ENCODE measurements around the gene ERC2.
"Not testable (repeated sequence)": the region's sequence is repeated elsewhere in the genome, so short reads cannot be mapped to it uniquely, and the experiment has no call there.

Gene ERC2

GRCh38 chr3:56468184-56469106, at the start of gene ERC2:
Gene ERC2 (minus strand): TSS chr3:56468467.
- DNase-seq (ENCODE audit: low read depth in 2 of 3, low spot score in 2 of 3): peak in 1 of 3 experiments; percentile 4

GRCh38 chr3:56502738-56503137, 34.5 kb upstream of the ERC2 start:
- no peak for DNase-seq (ENCODE audit: low read depth in 2 of 3, low spot score in 2 of 3)

GRCh38 chr3:56496376-56496775, 28.1 kb upstream of the ERC2 start:
- not testable (repeated sequence) for DNase-seq (ENCODE audit: low read depth in 2 of 3, low spot score in 2 of 3)

- DNase-seq (ENCODE audit: low read depth in 2 of 3, low spot score in 2 of 3): peak; percentile 5 to 38 (median 10)
Observed at GRCh38 chr3:56494679-56495322, 26.5 kb upstream of the ERC2 start.

- no peak for DNase-seq (ENCODE audit: low read depth in 2 of 3, low spot score in 2 of 3)
Observed at GRCh38 chr3:56491566-56491965, 23.3 kb upstream of the ERC2 start.

GRCh38 chr3:56488812-56489600, 20.7 kb upstream of the ERC2 start:
- DNase-seq (ENCODE audit: low read depth in 2 of 3, low spot score in 2 of 3): no peak

GRCh38 chr3:56484525-56485032, 16.3 kb upstream of the ERC2 start:
- no peak for DNase-seq (ENCODE audit: low read depth in 2 of 3, low spot score in 2 of 3)

GRCh38 chr3:56484122-56484521, 15.9 kb upstream of the ERC2 start:
- DNase-seq (ENCODE audit: low read depth in 2 of 3, low spot score in 2 of 3): no peak

GRCh38 chr3:56477646-56478045, 9.4 kb upstream of the ERC2 start:
- DNase-seq (ENCODE audit: low read depth in 2 of 3, low spot score in 2 of 3): no peak

GRCh38 chr3:56476771-56477170, 8.5 kb upstream of the ERC2 start:
- no peak for DNase-seq (ENCODE audit: low read depth in 2 of 3, low spot score in 2 of 3)

- no peak for DNase-seq (ENCODE audit: low read depth in 2 of 3, low spot score in 2 of 3)
Observed at GRCh38 chr3:56471771-56472170, 3.5 kb upstream of the ERC2 start.

GRCh38 chr3:56469141-56469540, 874 bp upstream of the ERC2 start:
- no peak for DNase-seq (ENCODE audit: low read depth in 2 of 3, low spot score in 2 of 3)

GRCh38 chr3:56467801-56468183, 475 bp downstream of the ERC2 start:
- DNase-seq (ENCODE audit: low read depth in 2 of 3, low spot score in 2 of 3): no peak

- DNase-seq (ENCODE audit: low read depth in 2 of 3, low spot score in 2 of 3): no peak
Observed at GRCh38 chr3:56467108-56467507, 1.2 kb downstream of the ERC2 start.

GRCh38 chr3:56459719-56460118, 8.5 kb downstream of the ERC2 start:
- DNase-seq (ENCODE audit: low read depth in 2 of 3, low spot score in 2 of 3): no peak

- DNase-seq (ENCODE audit: low read depth in 2 of 3, low spot score in 2 of 3): no peak
Observed at GRCh38 chr3:56459104-56459496, 9.2 kb downstream of the ERC2 start.

- no peak for DNase-seq (ENCODE audit: low read depth in 2 of 3, low spot score in 2 of 3)
Observed at GRCh38 chr3:56458496-56459103, 9.7 kb downstream of the ERC2 start.

GRCh38 chr3:56456117-56456516, 12.2 kb downstream of the ERC2 start:
- no peak for DNase-seq (ENCODE audit: low read depth in 2 of 3, low spot score in 2 of 3)

- no peak for DNase-seq (ENCODE audit: low read depth in 2 of 3, low spot score in 2 of 3)
Observed at GRCh38 chr3:56453011-56453410, 15.3 kb downstream of the ERC2 start.

- DNase-seq (ENCODE audit: low read depth in 2 of 3, low spot score in 2 of 3): no peak
Observed at GRCh38 chr3:56452085-56452484, 16.2 kb downstream of the ERC2 start.

GRCh38 chr3:56443372-56443771, 24.9 kb downstream of the ERC2 start:
- DNase-seq (ENCODE audit: low read depth in 2 of 3, low spot score in 2 of 3): no peak

Measured in activated CD8-positive, alpha-beta memory T cell treated with anti-CD3 and anti-CD28 coated beads for 48 hours (primary cell).